MV-4-11 (cell line): ENCODE measurements around the gene ATMIN.

Experiments
- DNase-seq: peaks from one replicate; lab custom pipeline; 2025; lab: John Stamatoyannopoulos, UW

Gene ATMIN

GRCh38 chr16:81035398-81035974, at the start of gene ATMIN:
Gene ATMIN, plus strand, starts transcription at chr16:81035842. Its CDS starts 29 bp downstream, at chr16:81035871.
- peak; percentile 68 for DNase-seq

GRCh38 chr16:80986557-80986956, 49.1 kb upstream of the ATMIN start:
- DNase-seq, result no peak

- no peak for DNase-seq
Measured at GRCh38 chr16:80988756-80989155, 46.9 kb upstream of the ATMIN start.

GRCh38 chr16:80989801-80990200, 45.8 kb upstream of the ATMIN start:
- DNase-seq, result no peak

GRCh38 chr16:80990577-80990976, 45.1 kb upstream of the ATMIN start:
- no peak for DNase-seq

- DNase-seq, result no peak
Measured at GRCh38 chr16:80990978-80991377, 44.7 kb upstream of the ATMIN start.

GRCh38 chr16:80991792-80992430, 43.7 kb upstream of the ATMIN start:
- no peak for DNase-seq

- no peak for DNase-seq
Measured at GRCh38 chr16:80992676-80993293, 42.9 kb upstream of the ATMIN start.

- DNase-seq, result no peak
Measured at GRCh38 chr16:80993307-80993706, 42.3 kb upstream of the ATMIN start.

- DNase-seq, result no peak
Measured at GRCh38 chr16:80993834-80994233, 41.8 kb upstream of the ATMIN start.

- no peak for DNase-seq
Measured at GRCh38 chr16:80994451-80994850, 41.2 kb upstream of the ATMIN start.

- DNase-seq, result no peak
Measured at GRCh38 chr16:80996688-80997138, 38.9 kb upstream of the ATMIN start.

GRCh38 chr16:80997139-80997798, 38.4 kb upstream of the ATMIN start:
- DNase-seq, result no peak

- DNase-seq, result peak; percentile 92
Measured at GRCh38 chr16:80997964-80998620, 37.5 kb upstream of the ATMIN start.

- no peak for DNase-seq
Measured at GRCh38 chr16:81000873-81001272, 34.8 kb upstream of the ATMIN start.

- no peak for DNase-seq
Measured at GRCh38 chr16:81001330-81001729, 34.3 kb upstream of the ATMIN start.

- no peak for DNase-seq
Measured at GRCh38 chr16:81003064-81003463, 32.6 kb upstream of the ATMIN start.

- DNase-seq, result peak; percentile 73
Measured at GRCh38 chr16:81003610-81004460, 31.8 kb upstream of the ATMIN start.

- DNase-seq, result peak; percentile 51
Measured at GRCh38 chr16:81004646-81005353, 30.8 kb upstream of the ATMIN start.

- no peak for DNase-seq
Measured at GRCh38 chr16:81005610-81006161, 30.0 kb upstream of the ATMIN start.
